Neural progenitor cell (in vitro differentiated cells): ENCODE results near the gene FGFR4. TPM values are rescaled to one million over a fixed set of nuclear protein-coding genes. Genes with fewer than 3 reads are reported as not detected.
A peak's percentile ranks its signal among the peaks of the same experiment; 100 is the strongest.

Experiments used
- DNase-seq: peaks from one replicate; pipeline ENCODE4 v3.0.0-alpha.2; 2016; ENCODE audit warnings: low spot score
- H2AFZ ChIP-seq: fragments of 200-600 bp; sonication (generic); replicated peaks from 2 replicates; pipeline ENCODE4 v1.6.1; 2016; ENCODE audit warnings: antibody characterized with exemption
- H3F3A ChIP-seq: fragments of 200-600 bp; sonication (generic); 2 replicates; pipeline ENCODE4 v1.6.1; 2016; ENCODE audit warnings: antibody characterized with exemption, low read depth
- H3K27ac ChIP-seq: fragments of 200-600 bp; sonication (generic); 2 replicates; pipeline ENCODE4 v1.5.1; 2016; ENCODE audit warnings: mild to moderate bottlenecking
- H3K27me3 ChIP-seq: fragments of 200-600 bp; sonication (generic); 2 replicates; pipeline ENCODE4 v1.6.1; 2016; ENCODE audit warnings: mild to moderate bottlenecking, moderate library complexity
- H3K36me3 ChIP-seq: fragments of 200-600 bp; sonication (generic); 2 replicates; pipeline ENCODE4 v1.5.1; 2016
- H3K4me1 ChIP-seq: fragments of 200-600 bp; sonication (generic); 2 replicates; pipeline ENCODE4 v1.6.1; 2016; ENCODE audit warnings: mixed run types
- H3K4me2 ChIP-seq: fragments of 200-600 bp; sonication (generic); 2 replicates; pipeline ENCODE4 v1.6.1; 2016
- H3K4me3 ChIP-seq: fragments of 200-600 bp; sonication (generic); 2 replicates; pipeline ENCODE4 v1.5.1; 2016
- H3K79me2 ChIP-seq: fragments of 200-600 bp; sonication (generic); 2 replicates; pipeline ENCODE4 v1.6.1; 2016; ENCODE audit warnings: low read depth
- H3K9ac ChIP-seq: fragments of 200-600 bp; sonication (generic); 2 replicates; pipeline ENCODE4 v1.6.1; 2016
- H3K9me3 ChIP-seq: fragments of 200-600 bp; sonication (generic); 2 replicates; pipeline ENCODE4 v1.5.1; 2016; ENCODE audit warnings: low read depth
- H4K20me1 ChIP-seq: fragments of 200-600 bp; sonication (generic); 2 replicates; pipeline ENCODE4 v1.6.1; 2016; ENCODE audit warnings: low read depth
- H3K27ac Mint-ChIP-seq: 3 replicates; pipeline ENCODE4 v1.8.0; 2021; ENCODE audit warnings: mixed read lengths
- H3K27me3 Mint-ChIP-seq: 2 replicates; pipeline ENCODE4 v1.8.0; 2022; ENCODE audit warnings: low read depth, mild to moderate bottlenecking, inconsistent platforms, moderate library complexity, mixed read lengths; ENCODE audit not compliant: insufficient read depth
- H3K36me3 Mint-ChIP-seq: 3 replicates; pipeline ENCODE4 v1.8.0; 2021; ENCODE audit warnings: mixed read lengths
- H3K4me1 Mint-ChIP-seq: 3 replicates; pipeline ENCODE4 v1.8.0; 2021; ENCODE audit warnings: mixed read lengths
- H3K4me3 Mint-ChIP-seq: 3 replicates; pipeline ENCODE4 v1.8.0; 2021; ENCODE audit warnings: mild to moderate bottlenecking, moderate library complexity, mixed read lengths
- H3K9me3 Mint-ChIP-seq: 3 replicates; pipeline ENCODE4 v1.8.0; 2020; ENCODE audit warnings: mixed read lengths
- CTCF ChIP-seq: fragments of 200-600 bp; sonication (generic); IDR thresholded peaks from 2 replicates; pipeline ENCODE4 v1.5.1; 2017; ENCODE audit warnings: antibody characterized with exemption, mild to moderate bottlenecking
- EZH2 ChIP-seq: fragments of 200-600 bp; sonication (generic); IDR thresholded peaks from 2 replicates; pipeline ENCODE4 v1.6.1; 2017; ENCODE audit warnings: antibody characterized with exemption, mild to moderate bottlenecking, moderate library complexity
- EZH2phosphoT487 ChIP-seq: fragments of 200-600 bp; sonication (generic); IDR thresholded peaks from 2 replicates; pipeline ENCODE4 v1.6.1; 2017; ENCODE audit warnings: antibody characterized with exemption
- total RNA-seq: library from RNA; depleted of rRNA; stranded (reverse); fragments of >200 nt; gene quantifications from 2 replicates; pipeline ENCODE4 v1.2.3, GENCODE V29; 2015; ENCODE audit warnings: low replicate concordance

Gene FGFR4
- total RNA-seq, 1 donor from 2014 or later = 8.2 TPM

DNA sequence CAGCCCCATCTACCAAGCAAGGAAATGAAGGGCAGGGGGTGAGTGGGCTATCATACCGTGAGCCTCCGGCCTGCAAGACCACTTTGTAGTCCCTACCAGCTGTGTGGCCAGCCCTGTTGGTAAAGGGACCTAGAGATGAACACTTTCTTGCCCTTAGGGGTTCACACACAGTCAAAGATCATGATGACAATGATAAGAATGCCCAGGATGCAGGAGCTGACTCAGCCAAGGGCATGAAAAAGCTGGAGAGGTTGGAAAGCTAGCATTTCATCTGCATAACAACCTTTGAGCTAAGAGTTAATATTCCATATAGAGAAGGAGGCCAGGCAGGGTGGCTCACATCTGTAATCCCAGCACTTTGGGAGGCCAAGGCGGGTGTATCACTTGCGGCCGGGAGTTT lies 19.2 kb upstream of the FGFR4 start:
- TF ChIP-seq EZH2 = no peak
- TF ChIP-seq EZH2phosphoT487 = no peak
- no peak for TF ChIP-seq CTCF
- DNase-seq = no peak
- Mint-ChIP-seq H3K9me3 (no peaks in the 10 kb centered on the region), H3K27me3 (peaks cover 7% of the 10 kb centered on the region), H3K4me1 (peaks cover 10% of the 10 kb centered on the region), H3K4me3 (no peak overlapping the region), H3K36me3 (peaks cover 13% of the 10 kb centered on the region), H3K27ac (no peak overlapping the region)
- H2AFZ ChIP-seq = no peak overlapping the region
- no peaks in the 10 kb centered on the region for H4K20me1 ChIP-seq
- H3K27ac ChIP-seq = no peak overlapping the region
- H3K9ac ChIP-seq = no peak overlapping the region
- no peaks in the 10 kb centered on the region for H3K79me2 ChIP-seq
- no peaks in the 10 kb centered on the region for H3K4me1 ChIP-seq
- H3K27me3 ChIP-seq = no peaks in the 10 kb centered on the region
- H3F3A ChIP-seq = peaks cover 2% of the 10 kb centered on the region
- no peaks in the 10 kb centered on the region for H3K9me3 ChIP-seq
- H3K36me3 ChIP-seq = no peaks in the 10 kb centered on the region
- no peak overlapping the region for H3K4me3 ChIP-seq
- no peak overlapping the region for H3K4me2 ChIP-seq

DNA sequence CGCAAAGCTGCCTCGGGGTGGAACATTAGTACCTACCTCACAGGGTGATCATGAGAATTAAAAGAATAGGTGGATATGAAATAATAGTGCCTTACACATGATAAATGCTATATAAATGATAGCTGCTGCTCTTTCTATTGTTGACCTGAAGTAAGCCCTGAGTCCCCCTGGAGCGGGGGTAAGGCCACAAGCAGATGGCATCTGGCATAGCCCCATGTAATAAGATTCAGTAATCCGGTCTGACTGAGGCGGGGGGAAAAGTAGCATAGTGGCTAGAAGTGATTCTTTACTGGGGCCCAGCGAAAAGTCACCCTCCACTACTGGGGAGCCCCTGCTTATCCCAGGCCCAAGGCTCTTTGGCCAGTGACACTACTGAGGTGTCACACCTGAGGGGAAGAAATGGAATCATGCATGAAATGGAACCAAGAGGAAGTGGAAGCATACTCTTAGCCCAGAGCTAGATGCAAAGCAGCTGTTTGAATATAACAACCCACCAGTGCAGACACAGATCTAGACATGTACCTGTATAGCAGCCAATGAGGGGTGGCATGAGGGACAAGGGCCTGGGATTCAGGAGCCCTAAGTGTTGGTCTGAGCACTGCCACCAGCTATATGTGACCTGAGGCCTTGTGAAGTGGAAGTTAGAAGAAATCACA lies 16.1 kb upstream of the FGFR4 start:
- Mint-ChIP-seq H3K9me3 (no peaks in the 10 kb centered on the region), H3K27me3 (peaks cover 5% of the 10 kb centered on the region), H3K4me1 (peaks cover 10% of the 10 kb centered on the region), H3K36me3 (peaks cover 5% of the 10 kb centered on the region), H3K4me3 (no peak overlapping the region), H3K27ac (peak overlapping the region; percentile 51)
- TF ChIP-seq EZH2 = no peak
- TF ChIP-seq CTCF = no peak
- no peak for TF ChIP-seq EZH2phosphoT487
- H3F3A ChIP-seq = peaks cover 2% of the 10 kb centered on the region
- no peak overlapping the region for H3K4me2 ChIP-seq
- H3K79me2 ChIP-seq = no peaks in the 10 kb centered on the region
- no peaks in the 10 kb centered on the region for H3K36me3 ChIP-seq
- H3K9me3 ChIP-seq = no peaks in the 10 kb centered on the region
- no peaks in the 10 kb centered on the region for H4K20me1 ChIP-seq
- no peak overlapping the region for H3K9ac ChIP-seq
- DNase-seq = no peak
- no peak overlapping the region for H3K27ac ChIP-seq
- H2AFZ ChIP-seq = no peak overlapping the region
- no peaks in the 10 kb centered on the region for H3K4me1 ChIP-seq
- no peaks in the 10 kb centered on the region for H3K27me3 ChIP-seq
- H3K4me3 ChIP-seq = no peak overlapping the region

DNA sequence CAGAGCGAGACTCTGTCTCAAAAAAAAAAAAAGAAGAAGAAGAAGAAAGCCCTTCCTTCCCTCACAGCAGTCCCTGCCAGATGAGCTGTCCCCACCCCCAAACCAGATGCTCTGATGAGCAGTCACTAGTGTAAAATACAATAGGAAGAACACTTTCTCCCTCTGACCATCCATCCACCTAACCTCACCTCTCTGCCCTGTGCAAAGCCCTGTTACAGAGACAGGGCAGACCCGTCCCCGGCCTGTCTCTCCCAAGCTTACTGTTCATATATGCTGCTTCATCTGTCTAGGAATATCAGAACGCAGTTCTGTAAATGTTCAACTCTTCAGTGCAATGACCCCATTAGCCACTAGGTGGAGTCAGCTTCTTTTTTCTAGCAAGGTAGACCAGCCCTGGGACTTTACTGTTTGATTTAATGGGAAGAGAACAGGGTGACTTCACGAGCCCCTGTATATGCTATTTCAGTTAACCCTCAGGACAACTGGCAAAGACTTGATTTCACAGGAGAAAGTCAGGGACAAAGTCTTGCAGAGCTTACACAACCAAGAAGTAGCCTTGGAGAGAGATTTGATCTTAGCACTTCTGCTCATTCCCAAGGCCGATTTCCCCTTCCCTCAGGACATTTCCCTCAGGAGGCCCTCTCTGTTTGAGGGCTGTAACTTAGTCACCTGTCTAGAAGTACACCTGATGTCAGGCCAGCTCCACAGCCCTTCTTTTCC lies 14.9 kb upstream of the FGFR4 start:
- H3K9ac ChIP-seq = no peak overlapping the region
- TF ChIP-seq EZH2 (no peak), CTCF (peak; percentile 91)
- no peaks in the 10 kb centered on the region for H3K9me3 ChIP-seq
- H3K27me3 Mint-ChIP-seq = peaks cover 9% of the 10 kb centered on the region
- peaks cover 10% of the 10 kb centered on the region for H3K4me1 Mint-ChIP-seq
- H3K4me3 Mint-ChIP-seq = no peak overlapping the region
- no peaks in the 10 kb centered on the region for H3K36me3 ChIP-seq
- H3K4me3 ChIP-seq = no peak overlapping the region
- H3K4me1 ChIP-seq = no peaks in the 10 kb centered on the region
- H3K27ac ChIP-seq = no peak overlapping the region
- peak overlapping the region; percentile 8 for H3K27ac Mint-ChIP-seq
- H3F3A ChIP-seq = peaks cover 2% of the 10 kb centered on the region
- DNase-seq = peak; percentile 82
- no peaks in the 10 kb centered on the region for H3K27me3 ChIP-seq
- H3K36me3 Mint-ChIP-seq = no peaks in the 10 kb centered on the region
- no peaks in the 10 kb centered on the region for H3K79me2 ChIP-seq
- H3K9me3 Mint-ChIP-seq = no peaks in the 10 kb centered on the region
- H3K4me2 ChIP-seq = peak overlapping the region; percentile 53
- no peaks in the 10 kb centered on the region for H4K20me1 ChIP-seq
- H2AFZ ChIP-seq = no peak overlapping the region
